Psoas muscle (tissue), 8 donors: ENCODE results near the gene LKAAEAR1. TPM values are rescaled to one million over a fixed set of nuclear protein-coding genes. Genes with fewer than 3 reads are reported as not detected.

ENCODE experiments used
- ATAC-seq, 4 donors: fragments of 200-7000 bp; cut with Tn5 transposase; one replicate each; pipeline ENCODE4 v1.9.1; 2020; ENCODE audit warnings: moderate library complexity in 3 of 4, mild to moderate bottlenecking in 2 of 4
- DNase-seq, 2 donors: peaks; one replicate each; pipeline ENCODE4 v3.0.0-alpha.2; 2020
- H3K27ac ChIP-seq: fragments of 200-600 bp; one replicate; pipeline ENCODE4 v1.8.0; 2022
- H3K27me3 ChIP-seq, 3 donors: fragments of 200-600 bp in 1 of 3; one replicate each; pipeline versions ENCODE4 v1.6.1 to v1.8.0; 2013 to 2022; ENCODE audit warnings: low read length in 2 of 3, mild to moderate bottlenecking in 2 of 3, moderate library complexity in 1 of 3; ENCODE audit not compliant: insufficient read depth in 3 of 3
- H3K36me3 ChIP-seq, 2 donors: fragments of 200-600 bp in 1 of 2; one replicate each; pipeline versions ENCODE4 v1.6.1 to v1.8.0; 2013 to 2022; ENCODE audit warnings: low read depth in 1 of 2, mild to moderate bottlenecking in 1 of 2, moderate library complexity in 1 of 2; ENCODE audit not compliant: insufficient read depth in 1 of 2
- H3K4me1 ChIP-seq: fragments of 200-600 bp; one replicate; pipeline ENCODE4 v1.8.0; 2022
- H3K4me3 ChIP-seq: fragments of 200-600 bp; one replicate; pipeline ENCODE4 v1.8.0; 2022; ENCODE audit warnings: mild to moderate bottlenecking
- H3K9me3 ChIP-seq: fragments of 200-600 bp; one replicate; pipeline ENCODE4 v1.8.0; 2022
- CTCF ChIP-seq: fragments of 200-600 bp; IDR thresholded peaks from one replicate; pipeline ENCODE4 v1.8.0; 2022; ENCODE audit warnings: antibody characterized with exemption
- WGBS, 3 donors: extraction: QIAGEN DNeasy Blood & Tissue Kit; methylation state at CpG; one replicate each; pipeline versions ENCODE4 v1.1.6 to v1.1.7; 2013; 5-methylcytosine and 5-hydroxymethylcytosine counted together
- intact Hi-C, 2 donors: fragments of 100-400 bp; cut with DNase I; formaldehyde crosslinking; loops; one replicate each; pipeline versions ENCODE4 v1.11.0 to v1.14.2; 2022
- polyA plus RNA-seq, 3 donors: library from polyadenylated mRNA; stranded (reverse); fragments of 200-250 nt; gene quantifications; one replicate each; pipeline ENCODE4 v1.2.3, GENCODE V29; 2013
- total RNA-seq, 4 donors: library from RNA; stranded (reverse); fragmentation: NEBNext Ultra II Directional in 2 of 4; extraction: Animal tissue kit (Norgen Biotek cat#: 25700) in 2 of 4; gene quantifications; one replicate each; pipeline versions ENCODE4 v1.2.1 to v1.2.4, GENCODE V29; 2021 to 2023
- donor health status: healthy with polysubstance abuse.
- donor health status: DM: no; HTN: no; CAD: no; lungs with moderate emphysema.
- donor health status: Bipolar disorder and iron deficiency.
- donor health status: healthy.
- donor health status: DM: yes; HTN: yes; CAD: no.
- donor health status: DM: no; HTN: no; CAD: no.
- donor health status: DM: no; HTN: no; CAD: no.
- donor health status: DM: yes; HTN: yes; CAD: no.

The LKAAEAR1 gene
- total and polyA plus RNA-seq, 7 donors: not detected

DNA sequence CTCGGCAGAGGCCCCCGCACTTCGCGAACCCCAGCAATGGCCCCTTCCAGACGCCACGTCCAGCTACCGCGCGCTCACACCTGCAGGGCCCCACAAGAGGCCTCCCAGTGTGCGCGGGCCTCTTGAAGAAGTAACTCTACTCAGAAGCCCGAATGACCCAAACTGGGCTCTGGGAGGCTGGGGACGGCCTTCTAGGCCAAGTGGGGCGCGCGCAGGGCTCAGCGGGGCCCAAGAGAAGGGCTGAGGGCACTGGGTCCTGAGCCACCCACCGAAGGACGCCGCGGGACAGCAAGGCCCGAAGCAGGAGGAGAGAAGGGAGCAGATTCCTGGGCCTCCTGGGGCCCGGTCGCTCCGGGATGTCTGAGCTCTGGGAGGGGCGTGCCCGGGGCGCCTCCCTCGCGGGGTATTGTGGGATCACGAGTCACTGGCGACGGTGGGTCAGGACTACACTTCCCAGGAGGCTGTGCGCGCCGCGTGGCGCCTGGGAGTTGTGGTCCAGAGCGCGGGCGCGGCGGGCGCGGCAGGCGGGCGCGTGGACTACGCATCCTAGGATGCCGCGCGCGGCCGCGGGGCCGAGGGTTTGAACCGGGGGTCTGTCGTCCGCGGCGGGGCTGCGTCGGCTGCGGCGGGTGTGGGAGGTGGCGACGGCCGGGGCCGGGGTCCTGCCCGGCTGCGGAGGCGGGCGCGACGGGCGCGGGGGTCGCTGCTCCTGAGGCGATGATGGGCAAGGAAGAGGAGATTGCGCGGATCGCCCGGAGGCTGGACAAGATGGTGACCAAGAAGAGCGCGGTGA lies 21.4 kb downstream of the LKAAEAR1 start, which contains the start of gene TCEA2:
TSS of gene TCEA2 (plus strand) at position 603 of the 793 bp plus-strand sequence. CDS start at position 718, 115 bp downstream.
- peak within 1 kb of the TSS; percentile 97 for H3K4me3 ChIP-seq
- ATAC-seq: peak; percentile 96 to 98 (median 98)
- H3K27ac ChIP-seq: peak within 1 kb of the TSS; percentile 80
- 5 to 12% (median 5%) methylated on average over 41 to 85 of the region's 85 CpGs for WGBS, 3 donors
- peaks cover 9% of the 10 kb centered on the region for H3K4me1 ChIP-seq
- intact Hi-C loops: no loop called here
- no peaks in the 10 kb centered on the region for H3K27me3 ChIP-seq
- no peak for TF ChIP-seq CTCF
- H3K9me3 ChIP-seq: no peaks in the 10 kb centered on the region
- H3K36me3 ChIP-seq: no peaks in the 10 kb centered on the region
- peak; percentile 98 for DNase-seq

DNA sequence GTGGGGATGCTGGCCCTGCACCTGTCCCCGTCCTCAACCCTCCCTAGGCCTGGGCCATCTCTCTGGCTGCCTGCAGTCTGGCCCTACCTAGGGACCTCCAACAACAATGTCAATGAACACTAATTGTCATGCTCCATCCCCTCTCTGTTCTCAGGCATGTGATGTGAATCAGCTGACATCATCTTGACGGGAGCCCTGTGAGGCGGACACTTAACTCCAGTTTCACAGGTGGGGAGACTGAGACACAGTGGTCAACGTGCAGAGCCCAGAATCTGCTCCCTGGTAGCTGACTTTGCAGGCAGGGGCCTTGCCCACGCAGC lies 22.0 kb downstream of the LKAAEAR1 start:
- DNase-seq (no peak), ATAC-seq (peak; percentile 0 to 6 (median 2))
- WGBS, 3 donors: 38 to 44% (median 43%) methylated on average over 5 of the region's 5 CpGs
- peaks cover 9% of the 10 kb centered on the region for H3K4me1 ChIP-seq
- no peaks in the 10 kb centered on the region for H3K36me3 ChIP-seq
- intact Hi-C loops: no loop called here
- H3K9me3 ChIP-seq: no peaks in the 10 kb centered on the region
- peak overlapping the region; percentile 80 for H3K27ac ChIP-seq
- no peaks in the 10 kb centered on the region for H3K27me3 ChIP-seq
- H3K4me3 ChIP-seq: peak overlapping the region; percentile 97
- no peak for TF ChIP-seq CTCF

- intact Hi-C loops: loop anchor here in 1 of 2 donors (2.0 kb wide), 1 partner anchor 78 kb away; the partner anchor contains the start of gene PRPF6
- 81 to 82% (median 82%) methylated on average over 12 of the region's 12 CpGs for WGBS, 3 donors
- Histone ChIP-seq H3K27ac (no peak overlapping the region), H3K9me3 (no peaks in the 10 kb centered on the region), H3K4me3 (no peak overlapping the region), H3K4me1 (no peaks in the 10 kb centered on the region), H3K27me3 (no peaks in the 10 kb centered on the region), H3K36me3 (no peaks in the 10 kb centered on the region)
- DNase-seq: no peak
- ATAC-seq: no peak
- TF ChIP-seq CTCF: no peak
Measured at GRCh38 chr20:64058536-64058935, 25.7 kb downstream of the LKAAEAR1 start.

GRCh38 chr20:64057628-64058498 lies 26.3 kb downstream of the LKAAEAR1 start:
- Histone ChIP-seq H3K4me1 (no peaks in the 10 kb centered on the region), H3K36me3 (no peaks in the 10 kb centered on the region), H3K27me3 (no peaks in the 10 kb centered on the region), H3K4me3 (peak overlapping the region; percentile 44), H3K27ac (peak overlapping the region; percentile 68), H3K9me3 (no peaks in the 10 kb centered on the region)
- intact Hi-C loops: loop anchor here in 1 of 2 donors (2.0 kb wide), 1 partner anchor 77 kb away; the partner anchor contains the start of gene PRPF6
- peak; percentile 77 to 86 for DNase-seq
- WGBS, 3 donors: 30 to 35% (median 33%) methylated on average over 27 to 33 of the region's 33 CpGs
- peak; percentile 73 for TF ChIP-seq CTCF
- ATAC-seq: peak; percentile 61 to 73 (median 67)
